ENCODE results near the gene TESK1.

Gene TESK1

GRCh38 chr9:35653611-35654010 lies 48.5 kb downstream of the TESK1 start:
- peaks cover 13% of the 10 kb centered on the region for H3F3A ChIP-seq (ENCODE audit: insufficient read depth, low read length)
- H3K4me3 ChIP-seq (ENCODE audit: low read length), result no peak overlapping the region
- H3K4me2 ChIP-seq (ENCODE audit: low read depth, low read length), result no peak overlapping the region
- H3K9me3 ChIP-seq (replicated peaks; ENCODE audit: insufficient read depth, low read length), result no peaks in the 10 kb centered on the region
- no peaks in the 10 kb centered on the region for H3K9me2 ChIP-seq (replicated peaks; ENCODE audit: insufficient read depth, low read length)
- H3K79me2 ChIP-seq (ENCODE audit: low read length), result no peaks in the 10 kb centered on the region; the same call in 1 of the 2 replicates
- H3K27me3 ChIP-seq (replicated peaks; ENCODE audit: insufficient read depth, low read length), result no peaks in the 10 kb centered on the region
- no peaks in the 10 kb centered on the region for H3K36me3 ChIP-seq (replicated peaks; ENCODE audit: insufficient read depth, low read length)
- H2AFZ ChIP-seq (ENCODE audit: low read length), result no peak overlapping the region
- H4K20me1 ChIP-seq (ENCODE audit: insufficient read depth, low read length), result no peaks in the 10 kb centered on the region
- no peak overlapping the region for H3K27ac ChIP-seq (ENCODE audit: low read length)
- H3K9ac ChIP-seq (ENCODE audit: low read length), result no peak overlapping the region
- TF ChIP-seq EZH2 (optimal IDR thresholded peaks at IDR 0.05; ENCODE audit: low read depth, low read length) (no peak), CTCF (IDR thresholded peaks at IDR 0.05; ENCODE audit: low read length) (no peak), EZH2phosphoT487 (IDR thresholded peaks at IDR 0.05; ENCODE audit: low read length) (no peak)
- 0 out of 2 replicates have a peak, but pooled peaks cover 4% of the 10 kb centered on the region for H3K4me1 ChIP-seq (ENCODE audit: low read length)
- DNase-seq, result no peak

- H3K9me2 ChIP-seq (replicated peaks; ENCODE audit: insufficient read depth, low read length), result no peaks in the 10 kb centered on the region
- H3K4me2 ChIP-seq (ENCODE audit: low read depth, low read length), result no peak overlapping the region
- DNase-seq, result no peak
- no peak overlapping the region for H3K4me3 ChIP-seq (ENCODE audit: low read length)
- H3K4me1 ChIP-seq (ENCODE audit: low read length), result peaks cover 13% of the 10 kb centered on the region; the same call in 1 of the 2 replicates
- no peak overlapping the region for H2AFZ ChIP-seq (ENCODE audit: low read length)
- no peaks in the 10 kb centered on the region for H3K9me3 ChIP-seq (replicated peaks; ENCODE audit: insufficient read depth, low read length)
- no peak overlapping the region for H3K9ac ChIP-seq (ENCODE audit: low read length)
- H3K79me2 ChIP-seq (ENCODE audit: low read length), result peaks cover 14% of the 10 kb centered on the region
- H4K20me1 ChIP-seq (ENCODE audit: insufficient read depth, low read length), result no peaks in the 10 kb centered on the region
- H3F3A ChIP-seq (ENCODE audit: insufficient read depth, low read length), result peaks cover 20% of the 10 kb centered on the region
- TF ChIP-seq EZH2 (optimal IDR thresholded peaks at IDR 0.05; ENCODE audit: low read depth, low read length) (no peak), EZH2phosphoT487 (IDR thresholded peaks at IDR 0.05; ENCODE audit: low read length) (no peak), CTCF (IDR thresholded peaks at IDR 0.05; ENCODE audit: low read length) (no peak)
- no peak overlapping the region for H3K27ac ChIP-seq (ENCODE audit: low read length)
- H3K27me3 ChIP-seq (replicated peaks; ENCODE audit: insufficient read depth, low read length), result no peaks in the 10 kb centered on the region
- H3K36me3 ChIP-seq (replicated peaks; ENCODE audit: insufficient read depth, low read length), result no peaks in the 10 kb centered on the region
Observed at GRCh38 chr9:35656348-35656747, 51.3 kb downstream of the TESK1 start.

- TF ChIP-seq EZH2phosphoT487 (IDR thresholded peaks at IDR 0.05; ENCODE audit: low read length) (no peak), CTCF (IDR thresholded peaks at IDR 0.05; ENCODE audit: low read length) (no peak), EZH2 (optimal IDR thresholded peaks at IDR 0.05; ENCODE audit: low read depth, low read length) (no peak)
- H2AFZ ChIP-seq (ENCODE audit: low read length), result peak overlapping the region; percentile 44
- peaks cover 13% of the 10 kb centered on the region; the same call in 1 of the 2 replicates for H3K4me1 ChIP-seq (ENCODE audit: low read length)
- peaks cover 20% of the 10 kb centered on the region for H3F3A ChIP-seq (ENCODE audit: insufficient read depth, low read length)
- H3K27me3 ChIP-seq (replicated peaks; ENCODE audit: insufficient read depth, low read length), result no peaks in the 10 kb centered on the region
- no peak for DNase-seq
- H3K4me3 ChIP-seq (ENCODE audit: low read length), result peak overlapping the region; percentile 33; the same call in 1 of the 2 replicates
- H3K9me2 ChIP-seq (replicated peaks; ENCODE audit: insufficient read depth, low read length), result no peaks in the 10 kb centered on the region
- no peaks in the 10 kb centered on the region for H3K36me3 ChIP-seq (replicated peaks; ENCODE audit: insufficient read depth, low read length)
- peak overlapping the region; percentile 89 for H3K4me2 ChIP-seq (ENCODE audit: low read depth, low read length)
- H3K9ac ChIP-seq (ENCODE audit: low read length), result peak overlapping the region; percentile 37; the same call in 1 of the 2 replicates
- H3K9me3 ChIP-seq (replicated peaks; ENCODE audit: insufficient read depth, low read length), result no peaks in the 10 kb centered on the region
- peak overlapping the region; percentile 91; the same call in 1 of the 2 replicates for H3K27ac ChIP-seq (ENCODE audit: low read length)
- peaks cover 14% of the 10 kb centered on the region for H3K79me2 ChIP-seq (ENCODE audit: low read length)
- H4K20me1 ChIP-seq (ENCODE audit: insufficient read depth, low read length), result no peaks in the 10 kb centered on the region
Observed at GRCh38 chr9:35656831-35657545, 51.9 kb downstream of the TESK1 start.

All from MM.1S (cell line).